ENCODE measurements around the gene XYLT2. TPM values are rescaled to one million over a fixed set of nuclear protein-coding genes. Genes with fewer than 3 reads are reported as not detected.

Gene XYLT2
- total and polyA plus RNA-seq, 2 of the 8 experiments (the other 6 are each of a cell fraction or from before 2014, with no cell fraction given) = 28.0 to 29.9 TPM

GRCh38 chr17:50372758-50373556 is 27.0 kb downstream of the XYLT2 start, which contains the start of the genes EME1 and MRPL27 (continued):
- TF ChIP-seq CHD7 (IDR thresholded peaks at IDR 0.05; ENCODE audit: insufficient replicate concordance, low read length) (no peak), TCF12 (IDR thresholded peaks at IDR 0.05; ENCODE audit: low read depth, low read length) (no peak), CHD1 (IDR thresholded peaks at IDR 0.05; ENCODE audit: low read depth, low read length) (no peak), JUN (IDR thresholded peaks at IDR 0.05; ENCODE audit: low read depth, low read length) (no peak), KDM1A (IDR thresholded peaks at IDR 0.05; ENCODE audit: borderline replicate concordance, low read length) (no peak), SIN3A (conservative IDR thresholded peaks at IDR 0.05 in 1 of 2, IDR thresholded peaks at IDR 0.05 in 1 of 2; ENCODE audit: low read depth in 1 of 2, low read length in 2 of 2) (peak; percentile 83 to 98), SAP30 (IDR thresholded peaks at IDR 0.05; ENCODE audit: insufficient read depth, insufficient replicate concordance, low read length) (peak; percentile 78), JUND (IDR thresholded peaks at IDR 0.05; ENCODE audit: low read length) (no peak), SIX5 (IDR thresholded peaks at IDR 0.05; ENCODE audit: low read depth, low read length) (no peak), CREB1 (IDR thresholded peaks at IDR 0.05) (peak; percentile 71; the same call in 1 of the 2 replicates)
